Panc1 (cell line): Measurements from ENCODE around the gene C5orf63. TPM values are rescaled to one million over a fixed set of nuclear protein-coding genes. Genes with fewer than 3 reads are reported as not detected.
"Not testable (repeated sequence)": the region's sequence is repeated elsewhere in the genome, so short reads cannot be mapped to it uniquely, and the experiment has no call there.

Source experiments
- ATAC-seq: fragments of 200-7000 bp; cut with Tn5 transposase; 2 replicates; pipeline ENCODE4 v1.9.1; 2020; ENCODE audit warnings: mild to moderate bottlenecking, moderate library complexity
- BruUV-seq: library from RNA; stranded (reverse); fragments of 400-500 nt; replicated peaks from 2 replicates; lab custom pipeline; 2021; lab: Mats Ljungman, UMichigan
- CTCF ChIA-PET: fragments of 300-600 bp; sonication (Branson Sonifier 250); formaldehyde crosslinking; loops from one replicate; lab custom pipeline; 2022; ENCODE audit warnings: antibody characterized with exemption; lab: Charles Lee
- POLR2A ChIA-PET: fragments of 300-600 bp; sonication (Branson Sonifier 250); formaldehyde crosslinking; loops from one replicate; lab custom pipeline; 2022; ENCODE audit warnings: antibody characterized with exemption; lab: Charles Lee
- DNase-seq: peaks from one replicate; pipeline ENCODE4 v3.0.0-alpha.2; 2010; ENCODE audit warnings: low read depth, low spot score
- H3K27ac ChIP-seq: 2 replicates; pipeline ENCODE4 v1.5.1; 2011; ENCODE audit warnings: mild to moderate bottlenecking, low read length, inconsistent platforms
- H3K27me3 ChIP-seq: fragments of 200-500 bp; sonication (Bioruptor generic); 2 replicates; pipeline ENCODE4 v1.6.0; 2014; ENCODE audit warnings: low read length, inconsistent platforms; ENCODE audit not compliant: control insufficient read depth, insufficient read depth
- H3K36me3 ChIP-seq: fragments of 200-500 bp; sonication (Bioruptor generic); 2 replicates; pipeline ENCODE4 v1.5.1; 2014; ENCODE audit warnings: inconsistent platforms, mild to moderate bottlenecking, low read length, moderate library complexity; ENCODE audit not compliant: control insufficient read depth, insufficient read depth
- H3K4me1 ChIP-seq: 2 replicates; pipeline ENCODE4 v1.5.1; 2011; ENCODE audit warnings: inconsistent platforms, mild to moderate bottlenecking, low read length, moderate library complexity; ENCODE audit not compliant: control insufficient read depth, insufficient read depth
- H3K4me3 ChIP-seq, 2 experiments: 2 replicates each; pipeline ENCODE4 v1.5.1; 2011 to 2012; ENCODE audit warnings: low read depth in 2 of 2, low read length in 2 of 2, mild to moderate bottlenecking in 2 of 2, inconsistent platforms in 1 of 2, moderate library complexity in 1 of 2
- H3K9me3 ChIP-seq: fragments of 200-500 bp; sonication (Bioruptor generic); 2 replicates; pipeline ENCODE4 v1.5.1; 2014; ENCODE audit warnings: low read depth, mild to moderate bottlenecking, inconsistent platforms, low read length, moderate library complexity; ENCODE audit not compliant: control insufficient read depth, insufficient read depth
- CTCF ChIP-seq: fragments of 450-650 bp; IDR thresholded peaks from 2 replicates; pipeline ENCODE4 v1.5.1; 2017; ENCODE audit warnings: mild to moderate bottlenecking
- POLR2AphosphoS5 ChIP-seq: IDR thresholded peaks from 2 replicates; pipeline ENCODE4 v1.6.1; 2012; ENCODE audit warnings: mild to moderate bottlenecking, low read depth, low read length, moderate library complexity
- REST ChIP-seq, 2 experiments: IDR thresholded peaks; 2 replicates each; pipeline ENCODE4 v1.6.1; 2011 to 2012; ENCODE audit warnings: low read depth in 2 of 2, control low read depth in 1 of 2, low read length in 1 of 2, mild to moderate bottlenecking in 1 of 2, moderate library complexity in 1 of 2; ENCODE audit not compliant: insufficient read depth in 1 of 2
- SIN3A ChIP-seq: IDR thresholded peaks from 2 replicates; pipeline ENCODE4 v1.6.1; 2012; ENCODE audit warnings: low read depth, mild to moderate bottlenecking, low read length, moderate library complexity, borderline replicate concordance; ENCODE audit not compliant: insufficient read depth
- TCF7L2 ChIP-seq: IDR thresholded peaks from 2 replicates; pipeline ENCODE4 v1.6.1; 2011; ENCODE audit warnings: mild to moderate bottlenecking, low read depth, low read length, inconsistent platforms
- in situ Hi-C: cut with HindIII; loops from 2 replicates; pipeline ENCODE4 v1.10.0; 2016; ENCODE audit warnings: low sequenced_read_pairs, low pct_unique_long_range_greater_than_20kb
- intact Hi-C: fragments of 100-400 bp; cut with micrococcal nuclease; formaldehyde crosslinking; loops from one replicate; pipeline ENCODE4 v1.10.0; 2022; ENCODE audit not compliant: unreplicated experiment
- total RNA-seq: library from RNA; stranded (reverse); gene quantifications from one replicate; pipeline ENCODE4 v1.2.1, GENCODE V29; 2021; ENCODE audit not compliant: unreplicated experiment

Gene C5orf63
- total RNA-seq, 1 experiment from 2014 or later = 9.8 TPM

GRCh38 chr5:127055880-127056653, 17.2 kb downstream of the C5orf63 start:
- no peaks in the 10 kb centered on the region for H3K27me3 ChIP-seq
- H3K4me1 ChIP-seq = no peaks in the 10 kb centered on the region
- CTCF ChIA-PET = no interaction called here
- TF ChIP-seq SIN3A (no peak), CTCF (no peak), TCF7L2 (no peak), REST (IDR thresholded peaks at IDR 0.05; ENCODE audit: insufficient read depth in 1 of 2, low read depth in 2 of 2, low read length in 1 of 2) (no peak), POLR2AphosphoS5 (no peak)
- POLR2A ChIA-PET = no interaction called here
- H3K36me3 ChIP-seq = no peaks in the 10 kb centered on the region
- DNase-seq = no peak
- no peaks in the 10 kb centered on the region for H3K9me3 ChIP-seq
- ATAC-seq = no peak
- intact Hi-C loops = no loop called here
- no peak overlapping the region for H3K27ac ChIP-seq
- BruUV-seq = no TSS peak
- no peak overlapping the region for H3K4me3 ChIP-seq
- in situ Hi-C loops = no loop called here

GRCh38 chr5:127053551-127053950, 19.8 kb downstream of the C5orf63 start:
- H3K9me3 ChIP-seq, ATAC-seq, BruUV-seq, intact Hi-C loops, DNase-seq, POLR2A ChIA-PET, H3K4me1 ChIP-seq, H3K36me3 ChIP-seq, H3K27me3 ChIP-seq, H3K27ac ChIP-seq, H3K4me3 ChIP-seq, in situ Hi-C loops, CTCF ChIA-PET: not testable (repeated sequence)

GRCh38 chr5:127053049-127053448, 20.3 kb downstream of the C5orf63 start:
- ChIA-PET CTCF (no interaction called here), POLR2A (no interaction called here)
- BruUV-seq = no TSS peak
- Histone ChIP-seq H3K27me3 (no peaks in the 10 kb centered on the region), H3K27ac (no peak overlapping the region), H3K4me3 (no peak overlapping the region), H3K36me3 (no peaks in the 10 kb centered on the region), H3K9me3 (no peaks in the 10 kb centered on the region), H3K4me1 (no peaks in the 10 kb centered on the region)
- intact Hi-C loops (no loop called here), in situ Hi-C loops (no loop called here)
- no peak for DNase-seq
- ATAC-seq = no peak
- TF ChIP-seq TCF7L2 = no peak
- TF ChIP-seq SIN3A = no peak
- no peak for TF ChIP-seq CTCF
- no peak for TF ChIP-seq POLR2AphosphoS5
- no peak for TF ChIP-seq REST (IDR thresholded peaks at IDR 0.05; ENCODE audit: insufficient read depth in 1 of 2, low read depth in 2 of 2, low read length in 1 of 2)
